ENCODE measurements around the gene ANKS3.

ANKS3 gene

DNA sequence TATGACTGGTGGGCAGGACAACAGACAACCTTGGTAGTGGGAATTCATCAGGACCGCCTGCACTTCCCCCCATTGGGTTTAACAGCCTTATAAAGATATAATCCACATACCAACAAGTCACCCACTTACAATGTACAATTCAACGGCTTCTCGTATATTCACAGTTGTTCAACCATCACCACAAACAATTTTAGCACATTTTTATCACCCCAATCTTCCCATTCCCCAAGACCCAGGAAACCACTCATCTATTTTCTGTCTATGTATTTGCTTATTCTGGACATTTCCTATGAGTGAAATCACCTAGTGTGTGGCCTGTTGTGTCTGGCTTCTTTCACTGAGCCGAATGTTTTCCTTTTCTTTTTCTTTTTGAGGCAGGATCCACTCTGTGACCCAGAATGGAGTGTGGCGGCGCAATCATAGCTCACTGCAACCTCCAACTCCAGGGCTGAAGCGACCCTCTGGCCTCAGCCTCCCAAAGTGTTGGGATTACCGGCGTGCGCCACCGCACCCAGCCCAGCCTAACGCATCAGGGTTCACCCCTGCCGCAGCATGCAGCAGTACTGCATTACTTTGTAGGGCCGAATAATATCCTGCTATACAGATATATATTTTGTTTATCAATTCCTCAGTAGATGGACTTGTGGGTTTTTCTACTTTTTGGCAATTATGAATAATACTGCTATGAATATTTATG, 10.9 kb downstream of the ANKS3 start:
- no peak for DNase-seq

DNA sequence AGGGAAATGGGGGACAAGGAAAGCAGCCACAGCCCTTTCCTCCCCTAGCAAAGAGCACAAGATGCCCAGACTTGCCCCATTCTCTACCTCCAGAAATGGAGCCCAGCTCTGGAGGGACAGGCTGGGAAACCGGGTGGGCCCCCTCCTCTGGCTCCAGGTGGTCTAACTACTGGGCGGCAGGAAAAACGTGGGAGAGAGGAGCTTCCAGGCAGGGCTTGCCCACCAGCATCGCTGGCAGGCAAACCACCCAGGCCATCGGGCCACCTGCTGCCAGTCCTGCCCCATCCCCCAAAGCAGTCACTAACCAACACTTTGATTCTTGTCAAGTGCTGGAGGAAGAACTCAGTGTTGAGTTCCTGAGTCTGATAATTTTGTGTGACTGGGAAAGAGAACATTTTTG, 15.6 kb downstream of the ANKS3 start:
- DNase-seq, result no peak

DNA sequence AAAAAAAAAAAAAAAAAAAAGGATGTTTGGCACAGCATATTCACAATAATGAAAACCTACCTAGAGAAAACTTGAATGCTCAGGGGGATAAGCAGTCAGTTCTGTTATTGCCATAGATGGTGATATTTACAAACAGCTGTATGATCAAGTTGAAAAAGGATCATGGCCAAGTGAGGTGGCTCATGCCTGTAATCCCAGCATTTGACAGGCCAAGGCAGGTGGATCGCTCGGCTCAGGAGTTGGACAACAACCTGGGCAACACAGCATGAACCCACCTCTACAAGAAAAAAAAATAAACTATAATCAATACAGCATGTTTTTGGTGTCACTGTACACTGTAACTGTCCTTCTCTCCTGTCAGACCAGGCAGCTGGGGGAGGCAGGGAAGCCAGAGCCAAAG, 19.1 kb downstream of the ANKS3 start:
- DNase-seq, result no peak

DNA sequence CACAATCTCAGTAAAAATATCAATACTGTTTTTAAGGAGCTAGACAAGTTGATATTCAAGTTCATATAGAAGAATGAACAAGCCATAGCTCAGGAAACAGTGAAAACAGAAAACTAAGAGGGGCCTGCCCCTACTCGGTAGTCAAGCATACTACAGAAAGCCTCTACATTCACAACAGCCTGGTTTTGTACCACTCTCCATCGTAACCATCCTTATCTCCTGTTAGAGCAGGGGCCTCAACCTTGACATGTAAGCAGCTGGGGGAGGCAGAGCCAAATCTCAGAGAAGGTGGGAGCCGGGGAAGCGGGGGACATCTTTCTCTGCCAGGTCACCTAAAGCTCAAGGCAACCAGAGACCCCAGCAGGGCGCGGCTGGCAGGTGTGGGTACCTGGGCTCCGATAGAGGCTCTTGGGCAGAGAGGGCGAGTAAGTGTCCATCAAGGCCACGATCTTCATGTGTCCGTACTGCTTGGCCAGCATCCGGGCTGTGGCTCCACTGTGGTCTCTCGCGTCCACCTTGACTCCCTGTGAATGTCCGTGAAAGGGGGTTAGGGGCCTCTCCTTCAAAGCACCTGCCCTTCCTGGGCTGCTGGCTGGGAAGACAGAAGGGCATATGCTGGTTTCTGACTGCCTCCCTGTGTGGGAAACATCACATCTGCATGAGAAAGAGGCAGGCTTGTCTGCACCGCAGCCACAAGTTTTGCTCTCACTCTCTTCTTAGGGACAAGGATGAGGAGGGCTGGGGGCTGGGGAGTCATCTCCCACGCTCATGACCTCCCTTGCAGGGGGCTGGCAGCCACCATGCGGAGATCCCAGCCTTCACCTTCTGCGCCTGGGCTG, 20.2 kb downstream of the ANKS3 start:
- DNase-seq, result no peak

DNA sequence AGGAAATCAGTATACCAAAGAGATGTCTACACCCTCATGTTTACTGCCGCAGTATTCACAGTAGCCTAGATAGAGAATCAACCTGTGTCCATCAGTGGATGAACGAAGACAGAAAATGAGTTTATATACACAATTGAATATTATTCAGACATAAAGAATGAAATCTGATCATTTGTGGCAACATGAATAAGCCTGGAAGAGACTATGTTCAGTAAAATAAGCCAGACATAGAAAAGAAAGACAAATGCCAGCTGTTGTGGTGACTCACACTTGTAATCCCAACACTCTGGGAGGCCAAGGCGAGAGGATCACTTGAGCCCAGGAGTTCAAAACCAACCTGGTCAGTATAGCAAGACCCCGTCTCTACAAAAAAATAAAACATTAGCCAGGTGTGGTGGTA, 24.6 kb downstream of the ANKS3 start:
- no peak for DNase-seq

DNA sequence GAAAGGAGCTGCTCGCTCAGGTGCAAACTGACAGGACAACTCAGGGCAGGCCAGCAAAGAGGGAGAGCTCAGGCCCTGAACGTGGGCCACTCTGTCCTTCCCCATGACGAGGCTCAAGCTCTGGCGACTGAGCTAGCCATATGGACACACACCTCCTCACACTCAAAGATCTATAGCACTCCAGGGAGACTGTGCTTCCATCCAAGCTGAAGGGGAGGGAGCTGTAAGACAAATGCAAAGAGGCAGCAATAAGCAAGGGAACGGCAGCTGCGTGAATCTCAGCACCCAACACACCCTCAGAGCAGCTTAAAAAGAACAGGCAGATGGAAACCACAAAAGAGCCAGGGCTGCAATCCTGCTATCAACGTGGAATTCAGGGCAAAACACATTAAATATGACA, 27.2 kb downstream of the ANKS3 start:
- no peak for DNase-seq

DNA sequence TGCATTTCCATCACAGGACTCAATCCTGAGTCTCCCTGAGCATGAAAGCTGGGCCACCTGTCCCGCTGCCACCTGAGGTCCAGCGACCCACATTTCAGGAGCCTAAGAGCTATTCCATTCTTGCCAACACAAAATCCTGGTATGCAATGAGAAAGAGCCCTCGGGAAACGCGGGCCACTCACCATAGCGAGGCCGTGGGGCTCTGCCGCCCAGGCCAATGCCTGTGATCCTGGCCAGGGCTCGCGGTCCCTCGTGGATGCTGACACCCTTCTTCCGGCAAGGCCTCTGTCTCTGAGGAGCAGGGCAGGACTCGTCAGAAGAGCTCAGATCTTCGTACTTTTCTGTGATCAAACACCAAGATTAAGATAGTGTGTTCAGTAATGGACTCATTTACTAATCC, 29.2 kb downstream of the ANKS3 start:
- no peak for DNase-seq

DNA sequence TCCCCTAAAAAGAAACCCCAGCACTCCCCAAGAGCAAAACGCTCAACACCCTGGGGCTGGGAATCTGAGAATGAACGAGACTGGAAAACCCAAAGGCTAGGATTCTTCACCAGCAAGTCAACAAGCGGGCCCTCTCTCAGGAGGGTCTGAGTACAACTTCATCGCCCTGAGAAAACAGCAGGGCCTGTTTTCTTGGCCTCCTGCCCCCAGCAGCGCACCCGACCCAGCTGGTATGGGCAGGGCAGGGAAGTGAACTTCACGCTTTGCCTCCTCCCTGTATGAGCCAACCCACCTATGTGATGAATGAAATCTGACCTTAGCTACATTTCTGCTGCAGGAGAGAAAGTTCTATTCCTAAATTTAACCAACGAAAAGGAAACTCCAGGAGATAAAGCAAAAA, 29.6 kb downstream of the ANKS3 start:
- DNase-seq, result no peak

DNA sequence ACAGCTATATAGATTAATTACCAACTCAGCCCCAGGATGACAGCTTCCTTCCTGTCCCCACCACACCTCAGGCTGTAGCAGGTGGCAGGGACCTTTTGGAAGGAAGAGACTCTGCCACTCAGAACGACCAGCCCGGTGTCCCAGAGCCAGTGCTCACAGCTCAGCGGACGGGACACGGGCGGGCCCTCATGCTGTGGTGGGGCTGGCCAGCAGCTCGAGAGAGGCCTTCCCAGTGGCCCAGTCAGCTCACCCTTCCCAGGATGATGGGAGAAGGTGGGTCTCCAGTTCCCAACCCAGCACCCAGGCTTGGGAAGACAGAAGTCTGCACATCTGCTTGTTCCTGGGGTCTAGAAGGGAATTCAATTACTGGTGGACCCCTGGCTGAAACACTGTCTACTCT, 30.2 kb downstream of the ANKS3 start:
- no peak for DNase-seq

DNA sequence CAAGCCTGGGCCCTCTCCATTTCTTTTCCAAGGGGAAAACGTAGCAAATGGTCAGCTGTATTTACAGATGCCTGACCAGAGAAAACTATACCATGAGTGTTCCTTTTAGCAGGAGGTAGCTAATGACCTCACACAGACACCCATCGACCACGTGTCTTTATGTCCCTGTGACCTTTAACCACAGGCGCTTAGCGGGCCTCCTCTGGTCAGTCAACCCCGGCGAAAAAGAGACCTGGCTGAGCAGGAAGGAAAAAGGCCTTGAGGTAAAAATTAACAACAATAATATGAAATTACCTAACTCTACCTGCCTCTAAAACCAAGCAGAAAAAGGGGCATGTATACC, 31.6 kb downstream of the ANKS3 start:
- DNase-seq, result no peak

DNA sequence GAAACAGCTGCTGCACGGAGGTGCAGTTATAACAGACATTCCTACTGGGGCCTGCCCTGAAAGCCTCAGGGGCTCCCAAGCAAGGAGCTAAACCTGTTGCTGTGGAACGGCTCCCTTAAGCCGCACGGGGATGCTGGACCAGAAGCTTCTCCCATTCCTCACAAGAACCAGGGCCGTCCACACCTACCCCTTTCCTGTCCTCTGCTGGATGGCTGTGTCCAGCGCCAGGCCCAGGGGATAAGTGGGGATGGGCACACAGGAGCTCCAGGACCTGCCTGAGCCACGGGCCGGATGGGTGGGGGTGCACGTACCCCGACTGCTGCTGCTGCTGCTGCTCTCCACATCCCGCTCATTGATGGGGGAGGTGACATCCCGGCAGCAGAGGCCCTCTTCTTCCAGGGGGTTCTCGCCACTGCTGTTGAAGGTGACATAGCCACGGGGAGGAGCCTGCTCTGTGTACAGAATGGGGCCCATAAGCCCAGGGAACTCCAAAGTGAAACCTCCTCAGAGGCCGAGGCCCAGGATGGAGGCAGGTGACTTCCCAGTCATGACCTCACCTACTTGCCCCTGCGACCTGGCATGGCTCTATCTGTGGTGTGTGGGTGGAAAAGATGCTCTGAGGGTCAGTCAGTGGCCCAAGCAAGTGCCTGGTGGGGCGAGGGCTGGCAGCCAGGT, 32.1 kb downstream of the ANKS3 start:
- DNase-seq, result no peak

DNA sequence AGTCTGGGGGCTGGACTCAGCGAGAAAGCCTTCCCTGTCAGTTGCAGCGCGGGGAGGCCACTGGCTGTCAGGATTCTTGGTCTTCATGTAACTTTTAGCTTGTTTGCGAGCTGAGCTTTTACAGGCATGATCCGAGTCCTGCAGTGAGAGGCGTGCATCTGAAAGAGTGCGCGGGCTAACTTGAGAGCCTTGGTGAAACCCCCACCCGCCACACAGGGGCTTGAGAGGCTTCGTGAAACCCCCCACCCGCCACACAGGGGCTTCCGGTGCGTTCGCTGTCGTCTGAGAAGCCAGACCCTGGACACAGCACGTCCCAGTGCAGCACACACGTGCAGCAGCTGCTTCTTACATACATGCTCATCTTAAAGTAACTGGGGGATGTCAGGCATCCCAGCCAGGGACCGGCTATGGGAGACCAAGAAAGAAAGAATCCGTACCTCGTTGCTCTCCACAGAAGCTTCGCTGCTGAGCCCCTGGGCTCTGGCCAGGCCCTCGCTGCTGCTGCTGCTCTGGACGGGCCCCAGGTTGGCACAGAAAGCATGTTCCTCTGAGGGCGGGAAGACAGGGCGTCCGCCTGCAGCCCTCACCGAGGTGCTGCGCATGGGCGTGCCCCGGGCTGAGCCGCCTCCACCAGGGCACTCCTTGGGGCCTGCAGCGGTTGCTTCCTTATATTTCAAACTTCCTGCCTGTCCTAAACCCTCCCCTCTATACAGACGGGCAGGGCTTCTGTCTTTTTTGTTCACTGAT, 32.9 kb downstream of the ANKS3 start:
- no peak for DNase-seq

DNA sequence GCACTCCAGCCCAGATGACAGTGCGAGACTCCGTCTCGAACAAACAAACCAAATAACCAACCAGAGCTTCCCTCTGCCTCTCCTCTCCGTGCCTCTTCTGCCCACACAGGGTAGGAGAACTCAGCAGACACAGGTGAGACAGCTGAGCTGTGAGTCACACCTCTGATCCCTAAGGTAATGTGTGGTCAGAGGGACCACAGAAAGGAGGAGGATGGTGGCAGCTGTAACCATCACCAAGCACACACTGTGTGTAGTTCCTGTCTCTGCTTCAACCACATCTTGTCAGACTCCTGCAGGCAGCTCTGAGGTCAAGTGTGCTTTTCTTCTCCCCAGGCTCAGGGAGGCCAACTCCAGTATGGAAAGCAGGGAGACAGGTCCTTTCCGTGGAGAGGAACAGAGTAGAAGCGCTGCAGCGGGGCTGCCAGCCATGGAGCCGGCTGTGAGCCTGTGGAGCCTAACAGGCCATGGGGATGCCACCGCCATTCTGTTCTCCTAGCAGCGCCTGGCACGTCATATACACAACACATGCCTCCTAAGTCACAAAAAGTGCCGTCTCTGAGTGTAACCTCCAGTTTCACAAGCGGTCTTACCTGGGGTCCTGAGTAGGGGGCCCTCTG, 33.6 kb downstream of the ANKS3 start:
- DNase-seq, result no peak

DNA sequence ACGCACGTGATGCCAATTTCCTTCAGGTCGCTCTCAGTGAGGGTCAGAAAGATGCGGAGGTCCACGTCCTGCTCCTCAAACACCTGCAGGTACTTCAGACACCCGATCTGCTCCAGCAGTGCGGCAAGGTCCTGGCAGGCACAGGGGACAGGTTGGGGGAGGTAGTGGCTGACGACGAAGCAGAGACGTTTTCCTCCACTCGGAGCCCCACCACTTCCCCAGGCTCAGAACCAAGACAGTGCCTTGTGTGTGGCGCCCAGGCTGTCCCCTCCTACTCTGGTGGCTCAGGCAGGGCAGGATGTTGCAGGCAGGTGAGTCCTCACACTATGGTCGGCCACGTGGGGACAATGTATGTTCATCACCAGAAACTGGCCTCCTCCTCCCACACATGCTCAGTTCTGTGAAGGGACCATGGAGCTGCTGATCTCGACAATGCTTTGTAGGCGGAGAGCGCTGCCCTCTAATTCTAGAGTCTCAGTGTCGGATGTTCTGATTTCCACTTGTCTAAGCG, 35.0 kb downstream of the ANKS3 start:
- no peak for DNase-seq

DNA sequence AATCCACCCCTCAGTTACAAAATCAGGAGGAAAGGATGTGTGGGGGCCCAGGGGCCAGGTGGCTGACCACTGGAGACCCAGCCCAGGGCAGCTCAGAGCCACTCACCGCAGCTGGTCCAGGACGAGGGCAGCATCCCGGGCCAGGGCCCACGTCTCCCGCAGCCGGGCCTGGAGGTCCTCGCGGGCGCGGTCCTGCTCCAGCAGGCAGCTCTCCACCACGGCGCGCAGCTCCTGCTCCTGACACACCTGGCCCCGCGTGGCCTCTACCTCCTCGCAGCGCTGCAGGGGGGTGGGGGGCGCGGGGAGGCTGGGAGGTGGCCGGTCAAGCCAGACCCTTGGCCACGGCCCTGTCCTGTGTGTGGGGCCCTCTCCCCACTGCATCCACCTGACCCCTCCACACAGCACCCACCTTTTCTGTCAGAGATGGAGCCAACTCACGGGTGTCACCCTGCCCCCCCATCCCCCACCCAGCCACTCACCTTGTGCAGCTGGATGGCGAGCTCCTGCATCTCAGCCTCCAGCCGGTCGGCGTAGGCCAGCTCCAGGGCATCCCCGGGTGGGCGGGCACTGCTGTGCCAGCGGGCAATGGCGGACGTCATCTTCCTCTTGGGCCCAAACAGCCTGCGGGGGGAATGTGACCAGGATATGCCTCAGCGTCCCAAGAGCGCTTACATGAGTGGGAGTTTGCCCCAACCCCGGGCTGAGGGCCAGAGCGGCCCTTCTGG, 35.6 kb downstream of the ANKS3 start:
- DNase-seq, result no peak

DNA sequence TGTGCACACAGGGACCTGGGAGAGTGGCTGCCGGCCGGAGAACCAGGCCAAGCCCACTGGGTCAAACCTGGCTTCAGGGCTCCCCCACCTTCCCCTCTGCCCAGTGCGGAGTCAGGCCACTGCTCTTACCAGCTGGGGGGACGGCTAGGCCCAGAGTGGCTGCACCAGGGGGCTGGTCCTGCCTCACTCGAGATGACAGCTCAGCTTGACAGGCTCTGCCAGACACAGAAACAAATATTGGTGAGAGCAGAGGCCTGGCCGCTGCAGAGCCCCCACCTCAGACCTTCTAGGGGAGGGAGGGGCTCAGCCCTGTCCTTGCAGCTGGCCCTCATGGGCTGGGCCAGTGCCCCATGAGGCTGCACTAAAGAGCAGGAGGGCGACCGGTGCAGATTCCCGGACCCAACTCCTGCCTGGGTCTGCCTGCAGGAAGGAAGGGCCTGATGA, 36.2 kb downstream of the ANKS3 start:
- no peak for DNase-seq

DNA sequence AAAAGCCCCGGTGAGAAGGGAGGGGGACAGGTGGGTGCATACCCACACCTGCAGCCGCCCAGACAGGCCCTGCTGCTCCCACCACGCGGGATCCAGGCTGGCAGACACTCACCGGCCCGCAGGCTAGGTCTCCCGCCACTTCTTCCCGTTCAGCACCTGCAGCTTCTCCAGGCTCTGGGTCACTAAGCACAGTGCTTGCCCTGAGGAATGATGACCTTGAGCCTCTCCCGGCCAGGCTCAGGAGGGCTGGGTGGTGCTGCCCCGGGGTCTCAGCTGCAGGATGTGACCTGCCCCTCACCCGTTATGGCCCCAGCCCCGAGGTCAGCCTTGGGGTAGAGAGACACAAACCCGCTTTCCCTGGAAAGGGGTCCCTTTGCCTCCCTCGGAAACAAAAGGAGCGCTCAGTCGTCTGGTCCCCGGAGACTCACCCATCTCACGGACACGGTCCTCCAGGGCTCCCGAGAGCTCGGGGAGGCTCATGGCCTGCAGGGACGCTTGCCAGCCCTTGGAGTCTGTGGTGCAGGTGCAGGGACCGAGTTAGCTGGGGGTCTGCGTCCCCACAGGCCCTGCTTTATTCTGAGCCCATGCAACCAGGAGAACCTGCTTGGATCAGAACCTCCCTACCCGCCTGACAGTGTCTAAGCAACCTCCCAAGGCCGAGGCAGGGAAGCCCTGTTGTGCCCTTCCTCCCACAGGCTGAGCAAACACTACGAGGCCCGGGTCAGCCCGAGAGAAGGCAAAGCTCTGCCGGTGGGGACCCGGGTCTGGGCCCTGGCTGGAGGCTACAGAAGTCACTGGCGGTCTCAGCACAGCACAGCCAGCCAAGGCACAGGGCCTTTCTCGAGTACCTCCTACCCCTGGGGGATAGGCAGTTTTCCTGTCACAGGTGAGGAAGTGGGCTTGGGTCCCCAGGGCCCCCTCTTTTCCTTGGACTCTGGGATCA, 36.9 kb downstream of the ANKS3 start:
- DNase-seq, result no peak

DNA sequence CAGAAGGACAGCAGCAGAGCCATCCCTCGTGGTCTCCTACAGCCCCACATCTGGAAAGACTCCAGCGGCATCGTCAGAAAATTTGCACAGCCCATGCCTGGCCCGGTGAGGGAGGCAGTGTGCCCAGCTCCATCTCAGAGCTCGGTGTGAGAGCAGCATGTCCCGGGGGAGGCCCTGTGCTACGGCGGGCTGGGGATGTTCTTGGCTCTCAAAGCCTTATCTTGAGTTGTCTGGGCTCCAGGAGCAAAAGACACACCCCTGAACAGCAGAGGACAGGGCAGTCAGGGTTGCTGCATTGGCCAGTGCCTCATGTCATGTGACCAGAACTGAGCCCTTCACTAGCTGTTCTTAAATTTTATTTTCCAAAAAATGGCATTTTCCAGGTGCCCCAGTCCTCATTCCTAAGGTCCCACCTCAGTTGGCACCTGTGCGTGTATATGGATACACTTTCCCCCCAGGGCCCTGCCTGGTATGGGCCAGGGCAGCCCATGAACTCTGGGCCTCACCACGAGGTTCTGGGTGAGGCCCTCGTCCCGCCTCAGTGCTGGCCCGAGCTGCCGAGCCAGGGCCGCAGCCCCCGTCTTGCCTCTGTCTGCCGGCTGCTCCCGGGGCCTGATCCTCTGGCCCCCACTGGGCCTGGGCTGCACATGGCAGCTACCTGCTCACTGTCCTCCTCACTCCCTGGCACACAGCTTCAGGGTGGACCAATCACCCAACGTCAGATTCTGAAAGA, 37.7 kb downstream of the ANKS3 start:
- DNase-seq, result no peak

DNA sequence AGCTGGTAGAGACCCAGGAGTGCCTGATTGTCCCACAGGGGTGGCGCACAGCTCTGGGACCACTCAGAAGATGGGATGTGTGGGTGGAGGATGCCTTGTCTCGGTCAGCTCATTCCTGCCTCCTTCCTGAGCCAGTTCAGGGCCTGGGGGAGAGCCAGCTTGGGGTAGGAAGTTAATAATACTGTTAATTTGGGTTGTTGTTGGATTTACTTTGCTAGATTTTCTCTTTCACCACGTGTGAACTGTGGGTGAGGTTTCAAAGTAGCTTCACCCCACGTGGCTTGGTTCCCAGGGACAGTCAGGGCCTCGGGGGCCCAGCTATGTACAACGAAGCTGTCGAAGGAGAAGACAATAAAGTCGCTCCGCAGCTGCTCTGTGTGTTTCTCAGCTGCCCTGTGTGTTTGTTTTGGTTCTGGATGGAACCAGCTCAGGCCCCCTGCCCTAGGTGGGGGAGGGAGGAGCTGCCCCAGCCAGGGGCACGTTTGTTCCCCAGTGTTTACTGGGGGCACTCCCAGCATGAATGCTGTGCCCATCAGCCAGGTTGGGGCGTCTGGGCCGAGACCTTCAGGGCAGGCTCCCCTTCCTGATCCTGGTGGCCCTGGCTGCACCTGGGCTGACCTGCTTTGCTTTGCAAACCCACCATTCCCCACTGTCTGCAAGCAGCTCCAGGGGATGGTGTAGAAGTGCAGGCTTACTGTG, 38.4 kb downstream of the ANKS3 start:
- DNase-seq, result no peak

Data from NCI-H69 (cell line).